ENCODE results near the gene TANGO2.

- TF ChIP-seq, protein P1, sequence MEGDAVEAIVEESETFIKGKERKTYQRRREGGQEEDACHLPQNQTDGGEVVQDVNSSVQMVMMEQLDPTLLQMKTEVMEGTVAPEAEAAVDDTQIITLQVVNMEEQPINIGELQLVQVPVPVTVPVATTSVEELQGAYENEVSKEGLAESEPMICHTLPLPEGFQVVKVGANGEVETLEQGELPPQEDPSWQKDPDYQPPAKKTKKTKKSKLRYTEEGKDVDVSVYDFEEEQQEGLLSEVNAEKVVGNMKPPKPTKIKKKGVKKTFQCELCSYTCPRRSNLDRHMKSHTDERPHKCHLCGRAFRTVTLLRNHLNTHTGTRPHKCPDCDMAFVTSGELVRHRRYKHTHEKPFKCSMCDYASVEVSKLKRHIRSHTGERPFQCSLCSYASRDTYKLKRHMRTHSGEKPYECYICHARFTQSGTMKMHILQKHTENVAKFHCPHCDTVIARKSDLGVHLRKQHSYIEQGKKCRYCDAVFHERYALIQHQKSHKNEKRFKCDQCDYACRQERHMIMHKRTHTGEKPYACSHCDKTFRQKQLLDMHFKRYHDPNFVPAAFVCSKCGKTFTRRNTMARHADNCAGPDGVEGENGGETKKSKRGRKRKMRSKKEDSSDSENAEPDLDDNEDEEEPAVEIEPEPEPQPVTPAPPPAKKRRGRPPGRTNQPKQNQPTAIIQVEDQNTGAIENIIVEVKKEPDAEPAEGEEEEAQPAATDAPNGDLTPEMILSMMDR (conservative IDR thresholded peaks at IDR 0.05): no peak
- no peak for TF ChIP-seq ZFX (IDR thresholded peaks at IDR 0.05)
These were observed 63.1 kb downstream of the TANGO2 start for GRCh38 chr22:20083891-20084546.

Measured in C4-2B (cell line).